Transverse colon (tissue), 4 donors: ENCODE results near the gene AP1S3.

ENCODE experiments used
- CTCF ChIP-seq, 5 experiments: fragments of 200-600 bp in 3 of 5; fragments of 450-650 bp in 2 of 5; sonication (generic) in 3 of 5; IDR thresholded peaks; 1 replicate in 2 of 5; 2 replicates in 3 of 5; pipeline ENCODE4 v1.5.1; 2016 to 2017; ENCODE audit warnings: antibody characterized with exemption in 5 of 5, inconsistent platforms in 3 of 5, mild to moderate bottlenecking in 2 of 5, moderate library complexity in 1 of 5
- EP300 ChIP-seq: sonication (generic); formaldehyde crosslinking; IDR thresholded peaks from one replicate; pipeline ENCODE4 v1.6.1; 2017; ENCODE audit warnings: antibody characterized with exemption, low read depth
- POLR2A ChIP-seq: fragments of 450-650 bp; IDR thresholded peaks from one replicate; pipeline ENCODE4 v1.6.1; 2016; ENCODE audit warnings: antibody characterized with exemption, mild to moderate bottlenecking, moderate library complexity
- POLR2AphosphoS5 ChIP-seq, 3 donors: sonication (generic); formaldehyde crosslinking; IDR thresholded peaks; one replicate each; pipeline ENCODE4 v1.6.1; 2016; ENCODE audit warnings: antibody characterized with exemption in 3 of 3

- TF ChIP-seq CTCF (IDR thresholded peaks at IDR 0.05) (no peak), POLR2A (no peak), POLR2AphosphoS5 (IDR thresholded peaks at IDR 0.05) (no peak), EP300 (no peak)
These were observed 8.3 kb downstream of the AP1S3 start for GRCh38 chr2:223829128-223829527.
